Psoas muscle (tissue), 8 donors: Measurements from ENCODE around the gene ZC3H4. TPM values are rescaled to one million over a fixed set of nuclear protein-coding genes. Genes with fewer than 3 reads are reported as not detected.

Experiments
- ATAC-seq, 4 donors: fragments of 200-7000 bp; cut with Tn5 transposase; one replicate each; pipeline ENCODE4 v1.9.1; 2020; ENCODE audit warnings: moderate library complexity in 3 of 4, mild to moderate bottlenecking in 2 of 4
- DNase-seq, 2 donors: peaks; one replicate each; pipeline ENCODE4 v3.0.0-alpha.2; 2020
- H3K27ac ChIP-seq: fragments of 200-600 bp; one replicate; pipeline ENCODE4 v1.8.0; 2022
- H3K27me3 ChIP-seq, 3 donors: fragments of 200-600 bp in 1 of 3; one replicate each; pipeline versions ENCODE4 v1.6.1 to v1.8.0; 2013 to 2022; ENCODE audit warnings: low read length in 2 of 3, mild to moderate bottlenecking in 2 of 3, moderate library complexity in 1 of 3; ENCODE audit not compliant: insufficient read depth in 3 of 3
- H3K36me3 ChIP-seq, 2 donors: fragments of 200-600 bp in 1 of 2; one replicate each; pipeline versions ENCODE4 v1.6.1 to v1.8.0; 2013 to 2022; ENCODE audit warnings: low read depth in 1 of 2, mild to moderate bottlenecking in 1 of 2, moderate library complexity in 1 of 2; ENCODE audit not compliant: insufficient read depth in 1 of 2
- H3K4me1 ChIP-seq: fragments of 200-600 bp; one replicate; pipeline ENCODE4 v1.8.0; 2022
- H3K4me3 ChIP-seq: fragments of 200-600 bp; one replicate; pipeline ENCODE4 v1.8.0; 2022; ENCODE audit warnings: mild to moderate bottlenecking
- H3K9me3 ChIP-seq: fragments of 200-600 bp; one replicate; pipeline ENCODE4 v1.8.0; 2022
- WGBS, 3 donors: extraction: QIAGEN DNeasy Blood & Tissue Kit; methylation state at CpG; one replicate each; pipeline versions ENCODE4 v1.1.6 to v1.1.7; 2013; 5-methylcytosine and 5-hydroxymethylcytosine counted together
- intact Hi-C, 2 donors: fragments of 100-400 bp; cut with DNase I; formaldehyde crosslinking; loops; one replicate each; pipeline versions ENCODE4 v1.11.0 to v1.14.2; 2022
- polyA plus RNA-seq, 3 donors: library from polyadenylated mRNA; stranded (reverse); fragments of 200-250 nt; gene quantifications; one replicate each; pipeline ENCODE4 v1.2.3, GENCODE V29; 2013
- total RNA-seq, 4 donors: library from RNA; stranded (reverse); fragmentation: NEBNext Ultra II Directional in 2 of 4; extraction: Animal tissue kit (Norgen Biotek cat#: 25700) in 2 of 4; gene quantifications; one replicate each; pipeline versions ENCODE4 v1.2.1 to v1.2.4, GENCODE V29; 2021 to 2023
- TF ChIP-seq, protein P1 (sequence below): fragments of 200-600 bp; IDR thresholded peaks from one replicate; pipeline ENCODE4 v1.8.0; 2022; ENCODE audit warnings: antibody characterized with exemption
- donor health status: healthy with polysubstance abuse.
- donor health status: DM: no; HTN: no; CAD: no; lungs with moderate emphysema.
- donor health status: Bipolar disorder and iron deficiency.
- donor health status: healthy.
- donor health status: DM: yes; HTN: yes; CAD: no.
- donor health status: DM: no; HTN: no; CAD: no.
- donor health status: DM: no; HTN: no; CAD: no.
- donor health status: DM: yes; HTN: yes; CAD: no.

The ZC3H4 gene
- total and polyA plus RNA-seq, 7 donors = 4.4 to 35.8 (median 24.3) TPM

DNA sequence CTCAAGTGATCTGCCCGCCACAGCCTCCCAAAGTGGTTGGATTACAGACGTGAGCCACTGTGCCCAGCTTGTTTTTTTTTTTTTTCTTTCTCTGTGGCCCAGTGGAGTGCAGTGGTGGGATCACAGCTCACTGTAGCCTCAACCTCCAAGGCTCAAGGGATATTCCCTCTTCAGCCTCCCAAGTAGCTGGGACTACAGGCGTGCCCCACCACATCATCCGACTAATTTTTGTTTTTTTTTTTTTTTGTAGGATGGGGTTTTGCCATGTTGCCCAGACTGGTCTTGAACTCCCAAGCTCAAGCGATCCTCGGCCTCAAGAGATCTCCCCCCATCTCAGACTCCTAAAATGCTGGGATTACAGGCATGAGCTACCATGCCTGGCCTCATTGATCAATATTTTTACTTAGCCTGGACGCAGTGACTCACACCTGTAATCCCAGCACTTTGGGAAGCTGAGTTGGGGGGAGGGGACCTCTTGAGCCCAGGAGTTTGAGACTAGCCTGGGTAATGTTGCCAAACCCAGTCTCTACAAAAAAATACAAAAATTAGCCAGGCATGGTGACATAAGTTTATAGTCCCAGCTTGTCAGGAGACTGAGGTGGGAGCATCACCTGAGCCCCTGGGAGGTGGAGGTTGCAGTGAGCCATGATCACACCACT lies 18.7 kb upstream of the ZC3H4 start:
- intact Hi-C loops = no loop called here
- Histone ChIP-seq H3K36me3 (peaks cover 0 to 10% of the 10 kb centered on the region in 2 donors), H3K9me3 (no peaks in the 10 kb centered on the region), H3K27me3 (no peaks in the 10 kb centered on the region), H3K4me3 (no peak overlapping the region), H3K4me1 (no peaks in the 10 kb centered on the region), H3K27ac (no peak overlapping the region)
- DNase-seq (no peak), ATAC-seq (no peak)
- TF ChIP-seq, protein P1, sequence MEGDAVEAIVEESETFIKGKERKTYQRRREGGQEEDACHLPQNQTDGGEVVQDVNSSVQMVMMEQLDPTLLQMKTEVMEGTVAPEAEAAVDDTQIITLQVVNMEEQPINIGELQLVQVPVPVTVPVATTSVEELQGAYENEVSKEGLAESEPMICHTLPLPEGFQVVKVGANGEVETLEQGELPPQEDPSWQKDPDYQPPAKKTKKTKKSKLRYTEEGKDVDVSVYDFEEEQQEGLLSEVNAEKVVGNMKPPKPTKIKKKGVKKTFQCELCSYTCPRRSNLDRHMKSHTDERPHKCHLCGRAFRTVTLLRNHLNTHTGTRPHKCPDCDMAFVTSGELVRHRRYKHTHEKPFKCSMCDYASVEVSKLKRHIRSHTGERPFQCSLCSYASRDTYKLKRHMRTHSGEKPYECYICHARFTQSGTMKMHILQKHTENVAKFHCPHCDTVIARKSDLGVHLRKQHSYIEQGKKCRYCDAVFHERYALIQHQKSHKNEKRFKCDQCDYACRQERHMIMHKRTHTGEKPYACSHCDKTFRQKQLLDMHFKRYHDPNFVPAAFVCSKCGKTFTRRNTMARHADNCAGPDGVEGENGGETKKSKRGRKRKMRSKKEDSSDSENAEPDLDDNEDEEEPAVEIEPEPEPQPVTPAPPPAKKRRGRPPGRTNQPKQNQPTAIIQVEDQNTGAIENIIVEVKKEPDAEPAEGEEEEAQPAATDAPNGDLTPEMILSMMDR = no peak
- 90 to 94% (median 90%) methylated on average over 7 of the region's 7 CpGs for WGBS, 3 donors

DNA sequence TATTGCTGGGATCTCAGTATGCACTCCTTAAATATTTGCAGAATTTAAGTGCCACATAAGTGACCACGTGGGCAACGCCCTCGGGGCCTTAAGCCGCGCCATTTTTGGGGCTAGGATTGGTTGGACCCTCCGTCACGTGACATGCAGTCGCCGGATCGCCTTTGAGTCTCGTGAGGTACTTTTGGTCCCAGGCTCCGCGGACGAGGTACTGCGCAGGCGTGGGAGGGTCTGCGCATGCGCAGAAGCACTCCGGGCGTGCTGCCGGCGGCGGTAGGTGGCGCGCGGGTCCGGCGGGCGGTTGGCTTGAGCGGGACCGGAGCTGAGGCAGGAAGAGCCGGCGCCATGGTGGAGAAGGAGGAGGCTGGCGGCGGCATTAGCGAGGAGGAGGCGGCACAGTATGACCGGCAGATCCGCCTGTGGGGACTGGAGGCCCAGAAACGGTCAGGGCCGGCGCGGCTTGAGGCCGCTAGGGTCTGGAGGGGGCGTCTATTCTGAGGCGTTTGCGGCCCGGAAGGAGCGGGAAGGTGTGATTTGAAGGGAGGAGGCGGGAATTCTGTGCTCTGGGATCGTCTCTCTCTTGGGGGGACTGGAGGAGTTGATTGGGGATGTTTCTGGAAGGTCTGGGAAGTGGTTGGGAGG lies 17.1 kb upstream of the ZC3H4 start, which contains the start of gene SAE1:
Gene SAE1 (plus strand): TSS at position 247 of the 639 bp plus-strand sequence. CDS start 96 bp downstream, at position 343.
- ATAC-seq = peak; percentile 91 to 98 (median 94)

DNA sequence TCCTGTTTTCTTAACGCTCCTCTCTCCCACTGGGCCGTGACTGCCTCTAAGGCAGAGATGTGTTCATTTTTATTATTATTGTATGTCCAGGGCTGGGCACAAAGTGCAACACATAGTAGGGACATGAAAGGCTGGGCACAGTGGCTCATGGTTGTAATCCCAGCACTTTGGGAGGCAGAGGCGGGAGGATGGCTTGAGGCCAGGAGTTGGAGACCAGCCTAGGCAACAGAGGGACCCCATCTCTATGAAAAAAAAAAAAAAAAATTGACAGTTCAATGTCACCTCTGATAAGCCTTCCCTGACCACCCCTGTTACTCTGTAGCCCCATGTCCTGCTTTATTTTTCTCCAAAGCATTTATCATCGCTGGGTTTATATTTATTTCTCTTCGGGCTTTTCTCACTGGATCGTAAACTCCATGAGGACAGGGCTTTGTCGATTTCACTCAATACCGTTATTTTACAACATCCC lies 16.6 kb upstream of the ZC3H4 start:
- peak in 2 of 4 donors; percentile 1 for ATAC-seq
- Histone ChIP-seq H3K9me3 (no peaks in the 10 kb centered on the region), H3K27me3 (no peaks in the 10 kb centered on the region), H3K4me1 (peaks cover under 1% of the 10 kb centered on the region), H3K36me3 (peaks cover 0 to 10% of the 10 kb centered on the region in 2 donors), H3K4me3 (peak overlapping the region; percentile 80), H3K27ac (peak overlapping the region; percentile 77)
- TF ChIP-seq, protein P1 = no peak
- DNase-seq = no peak
- WGBS, 3 donors = 68 to 70% (median 68%) methylated on average over 8 of the region's 8 CpGs
- intact Hi-C loops = no loop called here

More for the DNA sequence above, 17.1 kb upstream of the ZC3H4 start, which contains the start of gene SAE1:
- Histone ChIP-seq H3K36me3 (peaks cover 0 to 10% of the 10 kb centered on the region in 2 donors), H3K4me1 (no peaks in the 10 kb centered on the region), H3K4me3 (peak within 1 kb of the TSS; percentile 80), H3K27me3 (no peaks in the 10 kb centered on the region), H3K9me3 (no peaks in the 10 kb centered on the region), H3K27ac (peak within 1 kb of the TSS; percentile 77)
- peak; percentile 94 to 97 for DNase-seq
- TF ChIP-seq, protein P1 = peak; percentile 48
- 0 to 1% (median 1%) methylated on average over 51 of the region's 51 CpGs for WGBS, 3 donors
- intact Hi-C loops = loop anchor here in 1 of 2 donors (1.0 kb wide), 1 partner anchor 95 kb away; no protein-coding TSS in a partner anchor

DNA sequence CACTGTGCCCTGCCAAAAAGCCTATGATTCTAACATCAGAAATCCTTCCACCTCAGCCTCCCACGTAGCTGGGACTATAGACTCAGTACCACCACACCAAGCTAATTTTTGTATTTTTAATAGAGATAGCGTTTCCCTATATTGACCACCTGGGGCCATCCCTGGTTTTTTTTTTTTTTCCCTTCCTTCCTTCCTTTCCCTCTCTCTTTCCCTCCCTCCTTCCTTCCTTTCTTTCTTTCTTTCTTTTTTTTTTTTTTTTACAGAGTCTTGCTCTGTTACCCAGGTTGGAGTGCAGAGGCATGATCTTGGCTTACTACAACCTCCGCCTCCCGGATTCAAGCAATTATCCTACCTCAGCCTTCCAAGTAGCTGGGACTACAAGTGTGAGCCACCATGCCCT lies 16.0 kb upstream of the ZC3H4 start:
- H3K27ac ChIP-seq = no peak overlapping the region
- no peaks in the 10 kb centered on the region for H3K27me3 ChIP-seq
- peaks cover 3% of the 10 kb centered on the region for H3K4me1 ChIP-seq
- no peaks in the 10 kb centered on the region for H3K9me3 ChIP-seq
- no peak for DNase-seq
- H3K4me3 ChIP-seq = no peak overlapping the region
- no peak for ATAC-seq
- 93 to 97% (median 95%) methylated on average over 4 of the region's 4 CpGs for WGBS, 3 donors
- TF ChIP-seq, protein P1 = no peak
- peaks cover 0 to 10% of the 10 kb centered on the region in 2 donors for H3K36me3 ChIP-seq
- intact Hi-C loops = loop anchor here in 1 of 2 donors (2.0 kb wide), 1 partner anchor 45 kb away; no protein-coding TSS in a partner anchor
